ENCODE data around the gene LDHAL6B. TPM values are rescaled to one million over a fixed set of nuclear protein-coding genes. Genes with fewer than 3 reads are reported as not detected.

The LDHAL6B gene
- total and polyA plus RNA-seq, 2 donors from 2014 or later = not detected

- intact Hi-C loops (cut with DNase I) = no loop called here
- Histone ChIP-seq H3K9ac (ENCODE audit: low read length in 3 of 3) (no peak overlapping the region), H3K4me1 (ENCODE audit: control insufficient read depth in 2 of 3, insufficient read depth in 2 of 3, low read depth in 1 of 3, low read length in 3 of 3) (peaks cover 0 to 9% (median 8%) of the 10 kb centered on the region in 3 donors), H3K4me3 (ENCODE audit: low read length in 3 of 3) (no peak overlapping the region), H3K27me3 (ENCODE audit: control insufficient read depth, insufficient read depth, low read length) (no peaks in the 10 kb centered on the region), H3K36me3 (ENCODE audit: control insufficient read depth in 2 of 3, insufficient read depth in 3 of 3, low read length in 3 of 3) (peaks cover 2 to 6% (median 4%) of the 10 kb centered on the region in 3 donors), H3K27ac (ENCODE audit: low read depth in 2 of 2, low read length in 2 of 2) (peak overlapping the region; percentile 59 to 78), H3K9me3 (ENCODE audit: control insufficient read depth in 2 of 3, insufficient read depth in 1 of 3, low read length in 3 of 3) (no peaks in the 10 kb centered on the region)
- DNase-seq (peak in 3 of 5 donors; percentile 28 to 71 (median 62)), FAIRE-seq (no peak)
- TF ChIP-seq CTCF (IDR thresholded peaks at IDR 0.05; ENCODE audit: borderline replicate concordance, extremely low read depth, insufficient read depth) = no peak
Measured at GRCh38 chr15:59165726-59166125, 40.9 kb upstream of the LDHAL6B start.

- H3K4me1 ChIP-seq (ENCODE audit: control insufficient read depth in 2 of 3, insufficient read depth in 2 of 3, low read depth in 1 of 3, low read length in 3 of 3) = peaks cover 0 to 9% (median 8%) of the 10 kb centered on the region in 3 donors
- H3K9me3 ChIP-seq (ENCODE audit: control insufficient read depth in 2 of 3, insufficient read depth in 1 of 3, low read length in 3 of 3) = no peaks in the 10 kb centered on the region
- intact Hi-C loops (cut with DNase I) = no loop called here
- peak overlapping the region; percentile 44 to 59 for H3K27ac ChIP-seq (ENCODE audit: low read depth in 2 of 2, low read length in 2 of 2)
- no peak overlapping the region for H3K4me3 ChIP-seq (ENCODE audit: low read length in 3 of 3)
- no peak for FAIRE-seq
- no peak for DNase-seq
- no peak overlapping the region for H3K9ac ChIP-seq (ENCODE audit: low read length in 3 of 3)
- no peaks in the 10 kb centered on the region for H3K27me3 ChIP-seq (ENCODE audit: control insufficient read depth, insufficient read depth, low read length)
- peaks cover 2 to 4% (median 4%) of the 10 kb centered on the region in 3 donors for H3K36me3 ChIP-seq (ENCODE audit: control insufficient read depth in 2 of 3, insufficient read depth in 3 of 3, low read length in 3 of 3)
- no peak for TF ChIP-seq CTCF (IDR thresholded peaks at IDR 0.05; ENCODE audit: borderline replicate concordance, extremely low read depth, insufficient read depth)
Measured at GRCh38 chr15:59166166-59166565, 40.5 kb upstream of the LDHAL6B start.

- Histone ChIP-seq H3K4me1 (ENCODE audit: control insufficient read depth in 2 of 3, insufficient read depth in 2 of 3, low read depth in 1 of 3, low read length in 3 of 3) (peaks cover 0 to 10% (median 9%) of the 10 kb centered on the region in 3 donors), H3K27me3 (ENCODE audit: control insufficient read depth, insufficient read depth, low read length) (no peaks in the 10 kb centered on the region), H3K9me3 (ENCODE audit: control insufficient read depth in 2 of 3, insufficient read depth in 1 of 3, low read length in 3 of 3) (no peaks in the 10 kb centered on the region), H3K36me3 (ENCODE audit: control insufficient read depth in 2 of 3, insufficient read depth in 3 of 3, low read length in 3 of 3) (peaks cover 0 to 4% (median 2%) of the 10 kb centered on the region in 3 donors), H3K4me3 (ENCODE audit: low read length in 3 of 3) (no peak overlapping the region), H3K9ac (ENCODE audit: low read length in 3 of 3) (no peak overlapping the region), H3K27ac (ENCODE audit: low read depth in 2 of 2, low read length in 2 of 2) (peak overlapping the region; percentile 16 to 44)
- no peak for TF ChIP-seq CTCF (IDR thresholded peaks at IDR 0.05; ENCODE audit: borderline replicate concordance, extremely low read depth, insufficient read depth)
- DNase-seq (no peak), FAIRE-seq (no peak)
- intact Hi-C loops (cut with DNase I) = no loop called here
Measured at GRCh38 chr15:59166601-59167265, 39.9 kb upstream of the LDHAL6B start.
